H9 (cell line): ENCODE data around the gene SRGAP3. TPM values are rescaled to one million over a fixed set of nuclear protein-coding genes. Genes with fewer than 3 reads are reported as not detected.

ENCODE experiments used
- DNase-seq: peaks from one replicate; pipeline ENCODE4 v3.0.0-alpha.2; 2017
- H2AFZ ChIP-seq: one replicate; pipeline ENCODE4 v1.6.1; 2013; ENCODE audit warnings: mild to moderate bottlenecking, low read length, control low read depth, moderate library complexity
- H2AK5ac ChIP-seq: 2 replicates; pipeline ENCODE4 v1.6.1; 2013; ENCODE audit warnings: low read length, control low read depth, mixed read lengths; ENCODE audit not compliant: insufficient read length
- H2BK120ac ChIP-seq: one replicate; pipeline ENCODE4 v1.6.1; 2013; ENCODE audit warnings: low read depth, mild to moderate bottlenecking, low read length, control low read depth, inconsistent platforms; ENCODE audit not compliant: poor library complexity, severe bottlenecking
- H2BK12ac ChIP-seq: 2 replicates; pipeline ENCODE4 v1.6.1; 2013; ENCODE audit warnings: low read length, control low read depth, mixed read lengths, low read depth; ENCODE audit not compliant: insufficient read length
- H2BK15ac ChIP-seq: 2 replicates; pipeline ENCODE4 v1.6.1; 2013; ENCODE audit warnings: low read depth, low read length, control low read depth
- H2BK20ac ChIP-seq: one replicate; pipeline ENCODE4 v1.6.1; 2013; ENCODE audit warnings: low read depth, mild to moderate bottlenecking, low read length, control low read depth, inconsistent platforms; ENCODE audit not compliant: poor library complexity, severe bottlenecking
- H2BK5ac ChIP-seq: 2 replicates; pipeline ENCODE4 v1.6.1; 2013; ENCODE audit warnings: low read length, control low read depth, mixed read lengths; ENCODE audit not compliant: insufficient read length
- H3K14ac ChIP-seq: 2 replicates; pipeline ENCODE4 v1.6.1; 2013; ENCODE audit warnings: low read length, control low read depth; ENCODE audit not compliant: insufficient read depth
- H3K18ac ChIP-seq: 2 replicates; pipeline ENCODE4 v1.6.1; 2013; ENCODE audit warnings: low read depth, mild to moderate bottlenecking, mixed read lengths, low read length, control low read depth; ENCODE audit not compliant: insufficient read length
- H3K23ac ChIP-seq: 2 replicates; pipeline ENCODE4 v1.6.1; 2013; ENCODE audit warnings: low read length, control low read depth, mixed read lengths, low read depth; ENCODE audit not compliant: insufficient read length
- H3K23me2 ChIP-seq: 2 replicates; pipeline ENCODE4 v1.6.1; 2013; ENCODE audit warnings: low read depth, mild to moderate bottlenecking, mixed read lengths, low read length, control low read depth; ENCODE audit not compliant: insufficient read length, poor library complexity, severe bottlenecking
- H3K27ac ChIP-seq: 2 replicates; pipeline ENCODE4 v1.5.1; 2013; ENCODE audit warnings: low read length, control low read depth, mixed read lengths, low read depth; ENCODE audit not compliant: insufficient read length
- H3K27me3 ChIP-seq: 2 replicates; pipeline ENCODE4 v1.6.1; 2013; ENCODE audit warnings: low read length, control low read depth, inconsistent platforms; ENCODE audit not compliant: insufficient read depth
- H3K4ac ChIP-seq: 2 replicates; pipeline ENCODE4 v1.6.1; 2013; ENCODE audit warnings: low read depth, mild to moderate bottlenecking, control low read depth, inconsistent platforms, low read length, moderate library complexity
- H3K4me1 ChIP-seq: 2 replicates; pipeline ENCODE4 v1.6.1; 2013; ENCODE audit warnings: low read length, control low read depth, inconsistent platforms; ENCODE audit not compliant: insufficient read depth
- H3K4me2 ChIP-seq: 2 replicates; pipeline ENCODE4 v1.6.1; 2013; ENCODE audit warnings: low read length, control low read depth, mixed read lengths; ENCODE audit not compliant: insufficient read length, insufficient read depth
- H3K56ac ChIP-seq: 2 replicates; pipeline ENCODE4 v1.6.1; 2013; ENCODE audit warnings: low read depth, mild to moderate bottlenecking, mixed read lengths, low read length, control low read depth; ENCODE audit not compliant: insufficient read length
- H3K79me1 ChIP-seq: 2 replicates; pipeline ENCODE4 v1.6.1; 2013; ENCODE audit warnings: low read depth, mild to moderate bottlenecking, moderate library complexity, low read length, control low read depth, inconsistent platforms; ENCODE audit not compliant: insufficient read depth, poor library complexity, severe bottlenecking
- H3K79me2 ChIP-seq: 2 replicates; pipeline ENCODE4 v1.6.1; 2013; ENCODE audit warnings: low read length, control low read depth, inconsistent platforms; ENCODE audit not compliant: insufficient read depth
- H3K9ac ChIP-seq: 2 replicates; pipeline ENCODE4 v1.6.1; 2013; ENCODE audit warnings: low read length, control low read depth, mixed read lengths; ENCODE audit not compliant: insufficient read length; ENCODE audit errors: extremely low read depth
- H3K9me3 ChIP-seq: one replicate; pipeline ENCODE4 v1.6.1; 2013; ENCODE audit warnings: low read depth, low read length, inconsistent platforms; ENCODE audit not compliant: control insufficient read depth
- H3T11ph ChIP-seq: one replicate; pipeline ENCODE4 v1.6.1; 2013; ENCODE audit warnings: mild to moderate bottlenecking, low read length, control low read depth, inconsistent platforms
- H4K20me1 ChIP-seq: one replicate; pipeline ENCODE4 v1.6.1; 2013; ENCODE audit not compliant: control insufficient read depth, insufficient read length, insufficient read depth
- H4K5ac ChIP-seq: 2 replicates; pipeline ENCODE4 v1.6.1; 2013; ENCODE audit warnings: low read depth, mild to moderate bottlenecking, mixed read lengths, low read length, control low read depth; ENCODE audit not compliant: insufficient read length
- H4K8ac ChIP-seq: replicated peaks from 2 replicates; pipeline ENCODE4 v1.6.1; 2013; ENCODE audit warnings: low read length, control low read depth, mixed read lengths, low read depth; ENCODE audit not compliant: insufficient read length
- H4K91ac ChIP-seq: 2 replicates; pipeline ENCODE4 v1.6.1; 2013; ENCODE audit warnings: low read depth, mild to moderate bottlenecking, moderate library complexity, mixed read lengths, low read length, control low read depth; ENCODE audit not compliant: insufficient read length
- H3K27ac Mint-ChIP-seq, 3 experiments: 2 replicates in 2 of 3; 3 replicates in 1 of 3; pipeline ENCODE4 v1.8.0; 2020 to 2021; ENCODE audit warnings: mixed read lengths in 3 of 3, mild to moderate bottlenecking in 1 of 3, moderate library complexity in 1 of 3
- H3K27me3 Mint-ChIP-seq: 2 replicates; pipeline ENCODE4 v1.8.0; 2021; ENCODE audit warnings: low read depth, mild to moderate bottlenecking, moderate library complexity, mixed read lengths
- H3K36me3 Mint-ChIP-seq, 3 experiments: 2 replicates in 2 of 3; 3 replicates in 1 of 3; pipeline ENCODE4 v1.8.0; 2020 to 2021; ENCODE audit warnings: low read depth in 3 of 3, mixed read lengths in 3 of 3; ENCODE audit not compliant: insufficient read depth in 1 of 3
- H3K4me1 Mint-ChIP-seq, 2 experiments: 2 replicates each; pipeline ENCODE4 v1.8.0; 2020; ENCODE audit warnings: mixed read lengths in 2 of 2
- H3K4me3 Mint-ChIP-seq, 2 experiments: 2 replicates in 1 of 2; 3 replicates in 1 of 2; pipeline ENCODE4 v1.8.0; 2020 to 2021; ENCODE audit warnings: mild to moderate bottlenecking in 2 of 2, mixed read lengths in 2 of 2, moderate library complexity in 1 of 2
- H3K9me3 Mint-ChIP-seq, 2 experiments: 2 replicates in 1 of 2; 3 replicates in 1 of 2; pipeline ENCODE4 v1.8.0; 2020; ENCODE audit warnings: mild to moderate bottlenecking in 2 of 2, mixed read lengths in 2 of 2, moderate library complexity in 1 of 2
- CTCF ChIP-seq: fragments of 200-600 bp; sonication (generic); conservative IDR thresholded peaks from 3 replicates; pipeline ENCODE4 v1.8.0; 2021; ENCODE audit warnings: antibody characterized with exemption, mild to moderate bottlenecking
- WGBS: extraction: QIAGEN DNeasy Blood & Tissue Kit; methylation state at CpG from one replicate; pipeline ENCODE4 v1.1.7; 2013; ENCODE audit warnings: missing lambda C conversion rate, low lambda C conversion rate, mixed read lengths; ENCODE audit not compliant: insufficient read length; ENCODE audit errors: extremely low coverage; 5-methylcytosine and 5-hydroxymethylcytosine counted together
- total RNA-seq: library from RNA; stranded (reverse); gene quantifications from 2 replicates; pipeline ENCODE4 v1.2.1, GENCODE V29; 2021

The SRGAP3 gene
- total RNA-seq, 1 experiment from 2014 or later: 3.4 TPM

- H3K4me1 ChIP-seq: no peaks in the 10 kb centered on the region
- H4K5ac ChIP-seq: no peak overlapping the region
- no peaks in the 10 kb centered on the region for H4K20me1 ChIP-seq
- no peaks in the 10 kb centered on the region for H3K9me3 ChIP-seq
- no peak overlapping the region for H2BK20ac ChIP-seq
- H3K27me3 Mint-ChIP-seq: no peaks in the 10 kb centered on the region
- no peak overlapping the region for H3K9ac ChIP-seq
- H3K23me2 ChIP-seq: no peaks in the 10 kb centered on the region
- H3K36me3 Mint-ChIP-seq: peaks cover 31 to 51% (median 48%) of the 10 kb centered on the region in 3 experiments
- H3T11ph ChIP-seq: no peak overlapping the region
- H3K23ac ChIP-seq: no peak overlapping the region
- H3K27me3 ChIP-seq: no peaks in the 10 kb centered on the region
- H3K56ac ChIP-seq: no peak overlapping the region
- H4K8ac ChIP-seq: no peak overlapping the region
- WGBS: no CpG with 5 or more reads among the region's 3 CpGs
- no peak overlapping the region for H3K14ac ChIP-seq
- no peak overlapping the region for H3K27ac Mint-ChIP-seq
- H3K4me1 Mint-ChIP-seq: no peaks in the 10 kb centered on the region
- H3K79me2 ChIP-seq: no peaks in the 10 kb centered on the region
- TF ChIP-seq CTCF: no peak
- no peak for DNase-seq
- H2BK5ac ChIP-seq: no peak overlapping the region
- H4K91ac ChIP-seq: no peak overlapping the region
- H3K4ac ChIP-seq: no peak overlapping the region
- no peak overlapping the region for H3K18ac ChIP-seq
- H2AK5ac ChIP-seq: no peak overlapping the region
- no peak overlapping the region for H3K4me3 Mint-ChIP-seq
- H3K27ac ChIP-seq: no peak overlapping the region
- peaks cover 13 to 17% of the 10 kb centered on the region in 2 experiments for H3K9me3 Mint-ChIP-seq
- no peak overlapping the region for H2BK12ac ChIP-seq
- no peak overlapping the region for H2AFZ ChIP-seq
- no peak overlapping the region for H3K4me2 ChIP-seq
- H3K79me1 ChIP-seq: no peaks in the 10 kb centered on the region
- no peak overlapping the region for H2BK120ac ChIP-seq
- H2BK15ac ChIP-seq: no peak overlapping the region
Measured at GRCh38 chr3:8945890-8946600, 303.4 kb downstream of the SRGAP3 start.
